Right atrium auricular region (tissue), 2 donors: ENCODE data around the gene CCDC33. TPM values are rescaled to one million over a fixed set of nuclear protein-coding genes. Genes with fewer than 3 reads are reported as not detected.

Source experiments
- DNase-seq: peaks from one replicate; pipeline ENCODE4 v3.0.0-alpha.2; 2019; ENCODE audit warnings: low spot score
- H3K27ac ChIP-seq, 2 donors: fragments of 200-600 bp; sonication (generic); 1 replicate in 1 of 2; 2 replicates in 1 of 2; pipeline ENCODE4 v1.5.1; 2016 to 2019
- H3K27me3 ChIP-seq, 2 donors: fragments of 200-600 bp; sonication (generic); one replicate each; pipeline versions ENCODE4 v1.5.1 to v1.6.0; 2017 to 2019
- H3K36me3 ChIP-seq: fragments of 200-600 bp; sonication (generic); one replicate; pipeline ENCODE4 v1.5.1; 2016
- H3K4me1 ChIP-seq, 2 donors: fragments of 200-600 bp; sonication (generic); one replicate each; pipeline versions ENCODE4 v1.5.1 to v1.6.0; 2017 to 2019
- H3K4me3 ChIP-seq, 2 donors: fragments of 200-600 bp; sonication (generic); 1 replicate in 1 of 2; 2 replicates in 1 of 2; pipeline ENCODE4 v1.5.1; 2017 to 2019; ENCODE audit warnings: mild to moderate bottlenecking in 1 of 2, moderate library complexity in 1 of 2
- H3K9me3 ChIP-seq, 2 donors: fragments of 200-600 bp; sonication (generic); one replicate each; pipeline ENCODE4 v1.5.1; 2019
- CTCF ChIP-seq, 2 donors: fragments of 200-600 bp; sonication (generic); IDR thresholded peaks; one replicate each; pipeline ENCODE4 v1.5.1; 2019; ENCODE audit warnings: antibody characterized with exemption in 2 of 2
- total RNA-seq, 2 donors: library from RNA; depleted of rRNA; stranded (reverse); fragments of >200 nt; gene quantifications; one replicate each; pipeline ENCODE4 v1.1.0, GENCODE V29; 2016

The CCDC33 gene
- not detected for total RNA-seq

- Histone ChIP-seq H3K36me3 (no peaks in the 10 kb centered on the region), H3K27ac (no peak within 1 kb of the TSS), H3K4me1 (peaks cover 0 to 21% of the 10 kb centered on the region in 2 donors), H3K27me3 (no peaks in the 10 kb centered on the region), H3K4me3 (no peak within 1 kb of the TSS), H3K9me3 (no peaks in the 10 kb centered on the region)
- DNase-seq: no peak
- TF ChIP-seq CTCF (IDR thresholded peaks at IDR 0.05): no peak
These were observed at the start of gene CCDC33 for GRCh38 chr15:74235962-74236361. TSS of gene CCDC33 (plus strand) at chr15:74236326. CDS start at chr15:74236720, 394 bp downstream.

- TF ChIP-seq CTCF (IDR thresholded peaks at IDR 0.05): no peak
- no peak for DNase-seq
- no peaks in the 10 kb centered on the region for H3K27me3 ChIP-seq
- H3K9me3 ChIP-seq: no peaks in the 10 kb centered on the region
- no peaks in the 10 kb centered on the region for H3K36me3 ChIP-seq
- H3K27ac ChIP-seq: no peak overlapping the region
- no peak overlapping the region for H3K4me3 ChIP-seq
- no peaks in the 10 kb centered on the region for H3K4me1 ChIP-seq
These were observed 47.9 kb upstream of the CCDC33 start for GRCh38 chr15:74188216-74188615.

GRCh38 chr15:74191798-74192197, 44.3 kb upstream of the CCDC33 start:
- Histone ChIP-seq H3K4me3 (no peak overlapping the region), H3K27ac (no peak overlapping the region), H3K9me3 (no peaks in the 10 kb centered on the region), H3K27me3 (no peaks in the 10 kb centered on the region), H3K4me1 (peaks cover 0 to 13% of the 10 kb centered on the region in 2 donors), H3K36me3 (no peaks in the 10 kb centered on the region)
- no peak for TF ChIP-seq CTCF (IDR thresholded peaks at IDR 0.05)
- no peak for DNase-seq

GRCh38 chr15:74192751-74193150, 43.4 kb upstream of the CCDC33 start:
- no peak overlapping the region for H3K4me3 ChIP-seq
- H3K4me1 ChIP-seq: peaks cover 0 to 13% of the 10 kb centered on the region in 2 donors
- H3K36me3 ChIP-seq: no peaks in the 10 kb centered on the region
- no peak for DNase-seq
- no peak overlapping the region for H3K27ac ChIP-seq
- H3K9me3 ChIP-seq: no peaks in the 10 kb centered on the region
- no peaks in the 10 kb centered on the region for H3K27me3 ChIP-seq
- TF ChIP-seq CTCF (IDR thresholded peaks at IDR 0.05): no peak

GRCh38 chr15:74193299-74193718, 42.8 kb upstream of the CCDC33 start:
- no peaks in the 10 kb centered on the region for H3K27me3 ChIP-seq
- no peak overlapping the region for H3K27ac ChIP-seq
- H3K36me3 ChIP-seq: no peaks in the 10 kb centered on the region
- H3K4me3 ChIP-seq: no peak overlapping the region
- no peak for TF ChIP-seq CTCF (IDR thresholded peaks at IDR 0.05)
- H3K4me1 ChIP-seq: peaks cover 0 to 13% of the 10 kb centered on the region in 2 donors
- DNase-seq: no peak
- no peaks in the 10 kb centered on the region for H3K9me3 ChIP-seq

- H3K27me3 ChIP-seq: no peaks in the 10 kb centered on the region
- peaks cover 0 to 13% of the 10 kb centered on the region in 2 donors for H3K4me1 ChIP-seq
- no peak for TF ChIP-seq CTCF (IDR thresholded peaks at IDR 0.05)
- H3K27ac ChIP-seq: no peak overlapping the region
- no peak overlapping the region for H3K4me3 ChIP-seq
- H3K9me3 ChIP-seq: no peaks in the 10 kb centered on the region
- no peaks in the 10 kb centered on the region for H3K36me3 ChIP-seq
- no peak for DNase-seq
These were observed 42.2 kb upstream of the CCDC33 start for GRCh38 chr15:74193905-74194304.
